Adrenal gland (tissue), 12 donors: ENCODE measurements around the gene CDK15. TPM values are rescaled to one million over a fixed set of nuclear protein-coding genes. Genes with fewer than 3 reads are reported as not detected.

Experiments used
- DNase-seq, 7 donors: peaks; one replicate each; pipeline ENCODE4 v3.0.0-alpha.2; 2019 to 2020
- H3K27ac ChIP-seq, 5 donors: fragments of 200-600 bp; sonication (generic) in 4 of 5; 1 replicate in 3 of 5; 2 replicates in 2 of 5; pipeline versions ENCODE4 v1.5.1 to v1.8.0; 2016 to 2020; ENCODE audit warnings: mild to moderate bottlenecking in 1 of 5
- H3K27me3 ChIP-seq: fragments of 200-600 bp; 2 replicates; pipeline ENCODE4 v1.8.0; 2021
- H3K36me3 ChIP-seq, 2 donors: fragments of 200-600 bp; replicated peaks in 1 of 2; 1 replicate in 1 of 2; 2 replicates in 1 of 2; pipeline versions ENCODE4 v1.5.1 to v1.8.0; 2018 to 2022
- H3K4me1 ChIP-seq, 2 donors: fragments of 200-600 bp; replicated peaks in 1 of 2; 1 replicate in 1 of 2; 2 replicates in 1 of 2; pipeline versions ENCODE4 v1.5.1 to v1.8.0; 2018 to 2021
- H3K4me3 ChIP-seq, 4 donors: fragments of 200-600 bp; sonication (generic) in 3 of 4; one replicate each; pipeline ENCODE4 v1.5.1; 2016 to 2018
- H3K9me3 ChIP-seq, 3 donors: fragments of 200-600 bp; sonication (generic) in 1 of 3; replicated peaks in 1 of 3; 1 replicate in 2 of 3; 2 replicates in 1 of 3; pipeline versions ENCODE4 v1.5.1 to v1.8.0; 2016 to 2021
- CTCF ChIP-seq, 6 experiments: fragments of 450-650 bp in 4 of 6; fragments of 200-600 bp in 2 of 6; sonication (generic) in 1 of 6; IDR thresholded peaks; 1 replicate in 5 of 6; 2 replicates in 1 of 6; pipeline versions ENCODE4 v1.5.1 to v1.8.0; 2016 to 2021; ENCODE audit warnings: antibody characterized with exemption in 6 of 6, mild to moderate bottlenecking in 2 of 6, moderate library complexity in 1 of 6
- POLR2A ChIP-seq, 2 donors: fragments of 450-650 bp; IDR thresholded peaks; one replicate each; pipeline ENCODE4 v1.6.1; 2017; ENCODE audit warnings: antibody characterized with exemption in 2 of 2, mild to moderate bottlenecking in 2 of 2, moderate library complexity in 1 of 2
- whole genome bisulfite sequencing, 4 donors: extraction: QIAGEN DNeasy Blood & Tissue Kit in 2 of 4; methylation state at CpG; one replicate each; pipeline versions ENCODE4 v1.1.5 to v1.1.7; 2013 to 2017; 5-methylcytosine and 5-hydroxymethylcytosine counted together
- intact Hi-C, 2 donors: fragments of 100-400 bp; cut with DNase I; formaldehyde crosslinking; loops; one replicate each; pipeline versions ENCODE4 v1.14.1 to v1.15.0; 2022 to 2023
- polyA plus RNA-seq, 3 donors: library from polyadenylated mRNA; stranded (reverse); fragments of 200-250 nt in 2 of 3; fragments of 350-450 nt in 1 of 3; fragmentation: Illumina TruSeq in 1 of 3; extraction: RNeasy Lipid Tissue Mini Kit (QIAGEN cat#74804) in 1 of 3; gene quantifications; one replicate each; pipeline ENCODE4 v1.2.3, GENCODE V29; 2013 to 2014
- small RNA-seq, 2 donors: library from RNA; depleted of rRNA; stranded (forward); fragments of <200 nt; gene quantifications; one replicate each; pipeline ENCODE3, GENCODE V24; 2016
- total RNA-seq, 9 donors: library from RNA; depleted of rRNA in 4 of 9; stranded (reverse); fragments of >200 nt in 4 of 9; fragments of 120-200 nt in 1 of 9; fragmentation: NEBNext Ultra II Directional in 1 of 9; extraction: Animal tissue kit (Norgen Biotek cat#: 25700) in 1 of 9; gene quantifications; one replicate each; pipeline versions ENCODE4 v1.1.0 to v1.2.4, GENCODE V29; 2013 to 2023
- donor health status: healthy with polysubstance abuse.
- donor health status: Bipolar disorder and iron deficiency.
- donor health status: DM: yes; HTN: yes; CAD: no.
- donor health status: DM: no; HTN: no; CAD: no.
- donor health status: DM: no; HTN: no; CAD: no.
- donor health status: DM: yes; HTN: yes; CAD: no.

CDK15 gene
- total and polyA plus RNA-seq, 12 donors, result 0.06 to 1.2 (median 0.14) TPM; not detected in 1

DNA sequence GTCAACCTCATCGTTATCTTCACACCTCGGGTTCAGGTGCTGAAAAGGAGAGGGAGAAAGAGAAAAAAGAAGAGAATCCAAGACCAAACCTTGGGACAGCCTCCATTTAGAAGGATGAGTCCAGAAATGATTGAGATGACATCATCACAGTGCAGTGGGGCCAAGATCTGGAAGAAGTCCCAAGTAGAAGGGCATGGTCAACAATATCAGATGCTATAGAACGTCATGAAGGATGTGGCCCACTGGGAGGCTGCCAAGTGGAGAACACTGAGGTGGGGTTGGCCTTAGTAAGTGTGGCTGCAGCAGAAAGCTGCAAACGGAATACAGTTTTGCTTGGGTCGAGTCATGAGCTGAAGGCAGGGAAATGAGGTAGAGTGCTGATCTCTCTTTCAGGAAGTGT is 136.2 kb downstream of the CDK15 start:
- intact Hi-C loops, result no loop called here
- no peak for TF ChIP-seq POLR2A (IDR thresholded peaks at IDR 0.05)
- TF ChIP-seq CTCF (IDR thresholded peaks at IDR 0.05), result no peak
- no peak for DNase-seq
- Histone ChIP-seq H3K4me1 (no peaks in the 10 kb centered on the region), H3K27me3 (no peaks in the 10 kb centered on the region), H3K9me3 (no peaks in the 10 kb centered on the region), H3K36me3 (no peaks in the 10 kb centered on the region), H3K4me3 (no peak overlapping the region), H3K27ac (no peak overlapping the region)
- WGBS, 4 donors, result 73 to 79% (median 78%) methylated on average over 5 of the region's 5 CpGs

Small RNA genes within 50 kb of the gene (small RNA-seq; reads per million reads assigned to genes)
- 0 reads per million in 2 donors for gene RF00019
- 0 reads per million in 2 donors for gene RNU6-440P
- 0 reads per million in 2 donors for gene UBE2V1P11

Other genes starting within 250 kb of the CDK15 start
- gene TMEM237, start 163.0 kb upstream of the CDK15 start, total RNA-seq, result 100 to 1,000 TPM in 1 of 9 donors, 10 to 100 TPM in 8; 27.7 to 109 (median 37.6) TPM
- 10 to 100 TPM; 12.3 to 33.6 (median 18.8) TPM for gene TMEM237, start 163.0 kb upstream of the CDK15 start, polyA plus RNA-seq
- 1 to 10 TPM in 2 of 9 donors, under 1 TPM in 6, not detected in 1; 0.28 to 1.2 (median 0.46) TPM for gene MPP4, start 107.9 kb upstream of the CDK15 start, total RNA-seq
- gene MPP4, start 107.9 kb upstream of the CDK15 start, polyA plus RNA-seq, result 1 to 10 TPM in 1 of 3 donors, under 1 TPM in 2; 0.37 to 1.2 (median 0.84) TPM
- 10 to 100 TPM in 7 of 9 donors, 1 to 10 TPM in 2; 3.1 to 24.3 (median 15.8) TPM for gene ALS2, start 25.6 kb upstream of the CDK15 start, total RNA-seq
- 10 to 100 TPM in 1 of 3 donors, 1 to 10 TPM in 2; 6.2 to 15.3 (median 9.9) TPM for gene ALS2, start 25.6 kb upstream of the CDK15 start, polyA plus RNA-seq
- gene FZD7, start 227.3 kb downstream of the CDK15 start, total RNA-seq, result 1 to 10 TPM; 1.2 to 7.1 (median 3.9) TPM
- gene FZD7, start 227.3 kb downstream of the CDK15 start, polyA plus RNA-seq, result 1 to 10 TPM; 1.3 to 1.5 (median 1.4) TPM